GM21723 (cell line): ENCODE measurements around the gene HMGCS2.

Experiments
- ATAC-seq: cut with Tn5 transposase; IDR thresholded peaks from one replicate; pipeline ENCODE4 v1.9.1; 2021; ENCODE audit warnings: mild to moderate bottlenecking, moderate library complexity; ENCODE audit not compliant: unreplicated experiment

HMGCS2 gene

GRCh38 chr1:119703666-119704450 is 64.8 kb downstream of the HMGCS2 start:
- no peak for ATAC-seq

DNA sequence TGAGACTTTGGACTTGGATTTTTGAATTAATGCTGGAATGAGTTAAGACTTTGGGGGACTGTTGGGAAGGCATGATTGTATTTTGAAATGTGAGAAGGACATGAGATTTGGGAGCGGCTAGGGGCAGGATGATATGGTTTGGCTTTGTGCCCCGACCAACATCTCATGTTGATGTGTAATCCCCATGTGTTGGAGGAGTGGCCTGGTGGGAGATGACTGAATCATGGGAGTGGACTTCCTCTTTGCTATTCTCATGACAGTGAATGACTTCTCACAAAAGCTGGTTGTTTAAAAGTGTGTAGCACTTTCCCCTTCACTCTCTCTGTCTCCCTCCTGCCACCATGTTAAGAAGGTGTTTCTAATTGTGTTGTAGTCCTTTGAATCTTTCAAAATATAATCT is 66.3 kb downstream of the HMGCS2 start:
- no peak for ATAC-seq

- ATAC-seq: no peak
Measured at GRCh38 chr1:119701659-119702058, 67.0 kb downstream of the HMGCS2 start.

GRCh38 chr1:119700326-119700725 is 68.4 kb downstream of the HMGCS2 start:
- no peak for ATAC-seq
